Vagina (tissue), 2 donors: ENCODE results near the gene SETD1B. TPM values are rescaled to one million over a fixed set of nuclear protein-coding genes. Genes with fewer than 3 reads are reported as not detected.
"Not testable (repeated sequence)": the region's sequence is repeated elsewhere in the genome, so short reads cannot be mapped to it uniquely, and the experiment has no call there.

ENCODE experiments used
- DNase-seq, 2 donors: peaks; one replicate each; pipeline ENCODE4 v3.0.0-alpha.2; 2017; ENCODE audit errors: extremely low spot score in 2 of 2
- H3K27ac ChIP-seq: fragments of 200-600 bp; sonication (generic); one replicate; pipeline ENCODE4 v1.5.1; 2019
- H3K27me3 ChIP-seq: fragments of 200-600 bp; sonication (generic); one replicate; pipeline ENCODE4 v1.5.1; 2019
- H3K36me3 ChIP-seq, 2 donors: fragments of 200-600 bp; sonication (generic); one replicate each; pipeline ENCODE4 v1.5.1; 2017 to 2019
- H3K4me1 ChIP-seq: fragments of 200-600 bp; sonication (generic); one replicate; pipeline ENCODE4 v1.5.1; 2019
- H3K4me3 ChIP-seq, 2 donors: fragments of 200-600 bp; sonication (generic); 1 replicate in 1 of 2; 2 replicates in 1 of 2; pipeline ENCODE4 v1.5.1; 2016 to 2019
- H3K9me3 ChIP-seq: fragments of 200-600 bp; sonication (generic); one replicate; pipeline ENCODE4 v1.5.1; 2019
- CTCF ChIP-seq, 3 experiments: fragments of 450-650 bp in 2 of 3; fragments of 200-600 bp in 1 of 3; sonication (generic) in 1 of 3; IDR thresholded peaks; one replicate each; pipeline ENCODE4 v1.5.1; 2017 to 2019; ENCODE audit warnings: antibody characterized with exemption in 3 of 3, mild to moderate bottlenecking in 2 of 3, moderate library complexity in 2 of 3
- POLR2A ChIP-seq, 2 donors: fragments of 450-650 bp; IDR thresholded peaks; one replicate each; pipeline ENCODE4 v1.6.1; 2017; ENCODE audit warnings: antibody characterized with exemption in 2 of 2, mild to moderate bottlenecking in 2 of 2, moderate library complexity in 2 of 2
- POLR2AphosphoS5 ChIP-seq, 2 donors: sonication (generic); formaldehyde crosslinking; IDR thresholded peaks; one replicate each; pipeline ENCODE4 v1.9.0; 2017; ENCODE audit warnings: antibody characterized with exemption in 2 of 2, mild to moderate bottlenecking in 2 of 2, low read depth in 1 of 2; ENCODE audit not compliant: insufficient read depth in 1 of 2
- intact Hi-C: fragments of 100-400 bp; cut with DNase I; formaldehyde crosslinking; loops from one replicate; pipeline ENCODE4 v1.15.1; 2023
- total RNA-seq: library from RNA; depleted of rRNA; stranded (reverse); fragments of >200 nt; gene quantifications from one replicate; pipeline ENCODE4 v1.2.3, GENCODE V29; 2016

Gene SETD1B
- total RNA-seq, 1 donor from 2014 or later = 10.6 TPM

GRCh38 chr12:121789800-121790728 lies 13.7 kb upstream of the SETD1B start:
- no peak overlapping the region for H3K4me3 ChIP-seq
- no peak for TF ChIP-seq CTCF (IDR thresholded peaks at IDR 0.05)
- TF ChIP-seq POLR2AphosphoS5 (IDR thresholded peaks at IDR 0.05; ENCODE audit: insufficient read depth in 1 of 2, low read depth in 1 of 2) = peak in 1 of 2 donors; percentile 55
- H3K27ac ChIP-seq = peak overlapping the region; percentile 60
- no peaks in the 10 kb centered on the region for H3K36me3 ChIP-seq
- intact Hi-C loops = loop anchor here (5.0 kb wide), 1 partner anchor 93 kb away; no protein-coding TSS in a partner anchor
- H3K4me1 ChIP-seq = peaks cover 43% of the 10 kb centered on the region
- DNase-seq = no peak
- H3K27me3 ChIP-seq = no peaks in the 10 kb centered on the region
- H3K9me3 ChIP-seq = no peaks in the 10 kb centered on the region

GRCh38 chr12:121790785-121791184 lies 13.0 kb upstream of the SETD1B start:
- not testable (repeated sequence) for DNase-seq, H3K9me3 ChIP-seq, H3K27me3 ChIP-seq, H3K36me3 ChIP-seq, H3K4me3 ChIP-seq
- intact Hi-C loops = loop anchor here (5.0 kb wide), 1 partner anchor 93 kb away; no protein-coding TSS in a partner anchor
- peak overlapping the region; percentile 7 for H3K27ac ChIP-seq
- H3K4me1 ChIP-seq = peaks cover 49% of the 10 kb centered on the region

GRCh38 chr12:121791671-121792551 lies 11.9 kb upstream of the SETD1B start:
- H3K27me3 ChIP-seq = no peaks in the 10 kb centered on the region
- peak overlapping the region; percentile 62 to 65 for H3K4me3 ChIP-seq
- intact Hi-C loops = loop anchor here (5.0 kb wide), 1 partner anchor 95 kb away; no protein-coding TSS in a partner anchor
- no peak for DNase-seq
- TF ChIP-seq CTCF (IDR thresholded peaks at IDR 0.05) (no peak), POLR2AphosphoS5 (IDR thresholded peaks at IDR 0.05; ENCODE audit: insufficient read depth in 1 of 2, low read depth in 1 of 2) (no peak), POLR2A (IDR thresholded peaks at IDR 0.05) (no peak)
- H3K36me3 ChIP-seq = peaks cover 0 to 11% of the 10 kb centered on the region in 2 donors
- H3K9me3 ChIP-seq = no peaks in the 10 kb centered on the region
- H3K4me1 ChIP-seq = peaks cover 51% of the 10 kb centered on the region
- H3K27ac ChIP-seq = peak overlapping the region; percentile 100

GRCh38 chr12:121792607-121793439 lies 11.0 kb upstream of the SETD1B start:
- no peak for TF ChIP-seq POLR2A (IDR thresholded peaks at IDR 0.05)
- no peak for TF ChIP-seq CTCF (IDR thresholded peaks at IDR 0.05)
- TF ChIP-seq POLR2AphosphoS5 (IDR thresholded peaks at IDR 0.05; ENCODE audit: insufficient read depth in 1 of 2, low read depth in 1 of 2) = peak in 1 of 2 donors; percentile 33
- no peak for DNase-seq
- no peaks in the 10 kb centered on the region for H3K27me3 ChIP-seq
- H3K4me1 ChIP-seq = peaks cover 58% of the 10 kb centered on the region
- intact Hi-C loops = loop anchor here (5.0 kb wide), 1 partner anchor 96 kb away; no protein-coding TSS in a partner anchor
- H3K4me3 ChIP-seq = peak overlapping the region; percentile 62 to 65
- H3K9me3 ChIP-seq = no peaks in the 10 kb centered on the region
- peak overlapping the region; percentile 100 for H3K27ac ChIP-seq
- peaks cover 0 to 11% of the 10 kb centered on the region in 2 donors for H3K36me3 ChIP-seq
